Measurements from ENCODE around the gene PRKCE.

DNA sequence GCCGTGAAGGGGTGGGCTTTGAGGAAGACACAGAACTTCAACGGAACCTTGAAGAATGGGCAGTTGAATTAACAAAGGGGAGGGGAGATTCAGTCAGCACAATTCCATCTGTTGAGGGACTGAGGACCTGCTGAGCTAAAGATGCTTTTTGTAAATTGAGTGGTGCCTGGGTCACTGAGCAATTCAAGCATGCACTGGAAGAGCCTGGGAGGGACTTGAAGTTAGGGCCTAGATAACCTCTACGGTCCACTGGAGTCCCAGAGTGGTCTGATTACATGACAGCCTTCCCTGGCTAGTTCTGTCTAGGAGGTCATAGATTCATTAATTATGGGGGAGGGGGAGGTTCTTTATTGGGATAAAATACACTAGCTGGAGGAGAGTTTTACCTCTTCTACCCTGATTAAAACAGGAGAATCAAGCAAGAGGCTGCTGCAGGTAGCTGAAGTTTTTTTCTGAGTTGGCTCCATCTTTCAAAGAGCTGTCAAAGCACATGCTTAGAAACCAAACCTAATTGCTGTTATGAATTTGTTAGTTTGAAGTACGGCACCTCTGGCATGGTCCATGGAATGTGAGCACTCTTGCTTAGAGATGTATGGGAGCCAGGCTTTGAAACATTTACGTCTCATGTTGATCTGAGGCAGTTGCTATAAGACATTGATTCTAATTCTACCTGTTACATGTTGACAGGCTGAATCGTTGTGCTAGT is 290.2 kb downstream of the PRKCE start:
- TF ChIP-seq CTCF (IDR thresholded peaks at IDR 0.05; ENCODE audit: low read depth, low read length, missing input control) = no peak
- TF ChIP-seq, protein P1, sequence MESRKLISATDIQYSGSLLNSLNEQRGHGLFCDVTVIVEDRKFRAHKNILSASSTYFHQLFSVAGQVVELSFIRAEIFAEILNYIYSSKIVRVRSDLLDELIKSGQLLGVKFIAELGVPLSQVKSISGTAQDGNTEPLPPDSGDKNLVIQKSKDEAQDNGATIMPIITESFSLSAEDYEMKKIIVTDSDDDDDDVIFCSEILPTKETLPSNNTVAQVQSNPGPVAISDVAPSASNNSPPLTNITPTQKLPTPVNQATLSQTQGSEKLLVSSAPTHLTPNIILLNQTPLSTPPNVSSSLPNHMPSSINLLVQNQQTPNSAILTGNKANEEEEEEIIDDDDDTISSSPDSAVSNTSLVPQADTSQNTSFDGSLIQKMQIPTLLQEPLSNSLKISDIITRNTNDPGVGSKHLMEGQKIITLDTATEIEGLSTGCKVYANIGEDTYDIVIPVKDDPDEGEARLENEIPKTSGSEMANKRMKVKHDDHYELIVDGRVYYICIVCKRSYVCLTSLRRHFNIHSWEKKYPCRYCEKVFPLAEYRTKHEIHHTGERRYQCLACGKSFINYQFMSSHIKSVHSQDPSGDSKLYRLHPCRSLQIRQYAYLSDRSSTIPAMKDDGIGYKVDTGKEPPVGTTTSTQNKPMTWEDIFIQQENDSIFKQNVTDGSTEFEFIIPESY (IDR thresholded peaks at IDR 0.05) = no peak
- no peak for TF ChIP-seq RXRA (IDR thresholded peaks at IDR 0.05)
- no peak for TF ChIP-seq JUND (IDR thresholded peaks at IDR 0.05)
- no peak for TF ChIP-seq YY1 (IDR thresholded peaks at IDR 0.05)
- no peak for TF ChIP-seq SP1 (IDR thresholded peaks at IDR 0.05)
- no peak for TF ChIP-seq FOXA2 (IDR thresholded peaks at IDR 0.05)
- TF ChIP-seq RAD21 (IDR thresholded peaks at IDR 0.05) = no peak
- TF ChIP-seq, protein P2, sequence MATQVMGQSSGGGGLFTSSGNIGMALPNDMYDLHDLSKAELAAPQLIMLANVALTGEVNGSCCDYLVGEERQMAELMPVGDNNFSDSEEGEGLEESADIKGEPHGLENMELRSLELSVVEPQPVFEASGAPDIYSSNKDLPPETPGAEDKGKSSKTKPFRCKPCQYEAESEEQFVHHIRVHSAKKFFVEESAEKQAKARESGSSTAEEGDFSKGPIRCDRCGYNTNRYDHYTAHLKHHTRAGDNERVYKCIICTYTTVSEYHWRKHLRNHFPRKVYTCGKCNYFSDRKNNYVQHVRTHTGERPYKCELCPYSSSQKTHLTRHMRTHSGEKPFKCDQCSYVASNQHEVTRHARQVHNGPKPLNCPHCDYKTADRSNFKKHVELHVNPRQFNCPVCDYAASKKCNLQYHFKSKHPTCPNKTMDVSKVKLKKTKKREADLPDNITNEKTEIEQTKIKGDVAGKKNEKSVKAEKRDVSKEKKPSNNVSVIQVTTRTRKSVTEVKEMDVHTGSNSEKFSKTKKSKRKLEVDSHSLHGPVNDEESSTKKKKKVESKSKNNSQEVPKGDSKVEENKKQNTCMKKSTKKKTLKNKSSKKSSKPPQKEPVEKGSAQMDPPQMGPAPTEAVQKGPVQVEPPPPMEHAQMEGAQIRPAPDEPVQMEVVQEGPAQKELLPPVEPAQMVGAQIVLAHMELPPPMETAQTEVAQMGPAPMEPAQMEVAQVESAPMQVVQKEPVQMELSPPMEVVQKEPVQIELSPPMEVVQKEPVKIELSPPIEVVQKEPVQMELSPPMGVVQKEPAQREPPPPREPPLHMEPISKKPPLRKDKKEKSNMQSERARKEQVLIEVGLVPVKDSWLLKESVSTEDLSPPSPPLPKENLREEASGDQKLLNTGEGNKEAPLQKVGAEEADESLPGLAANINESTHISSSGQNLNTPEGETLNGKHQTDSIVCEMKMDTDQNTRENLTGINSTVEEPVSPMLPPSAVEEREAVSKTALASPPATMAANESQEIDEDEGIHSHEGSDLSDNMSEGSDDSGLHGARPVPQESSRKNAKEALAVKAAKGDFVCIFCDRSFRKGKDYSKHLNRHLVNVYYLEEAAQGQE (IDR thresholded peaks at IDR 0.05) = no peak
- no peak for TF ChIP-seq EGR1 (IDR thresholded peaks at IDR 0.05; ENCODE audit: low read depth in 2 of 2)
- TF ChIP-seq MAX (IDR thresholded peaks at IDR 0.05) = no peak

Measured in liver (tissue), 3 donors.